HepG2 (cell line): ENCODE measurements around the gene DENND10. TPM values are rescaled to one million over a fixed set of nuclear protein-coding genes. Genes with fewer than 3 reads are reported as not detected.

Source experiments
- ARNT ChIP-seq: fragments of 450-650 bp; IDR thresholded peaks from 2 replicates; pipeline ENCODE4 v1.6.1; 2017
- ATF7 ChIP-seq, 2 experiments: fragments of 450-650 bp in 1 of 2; sonication (generic) in 1 of 2; formaldehyde crosslinking in 1 of 2; IDR thresholded peaks; 2 replicates each; pipeline versions ENCODE4 v1.4.0 to v1.6.1; 2016 to 2020; ENCODE audit warnings: antibody characterized with exemption in 1 of 2, mild to moderate bottlenecking in 1 of 2, missing genetic modification reagents in 1 of 2
- BHLHE40 ChIP-seq: IDR thresholded peaks from 2 replicates; pipeline ENCODE4 v1.6.1; 2011; ENCODE audit warnings: low read length, improper control_type of control experiment
- EED ChIP-seq: sonication (generic); formaldehyde crosslinking; IDR thresholded peaks from 2 replicates; pipeline ENCODE4 v1.5.0; 2020; ENCODE audit warnings: mild to moderate bottlenecking, missing genetic modification reagents
- HCFC1 ChIP-seq: fragments of 150-350 bp; IDR thresholded peaks from 2 replicates; pipeline ENCODE4 v1.6.1; 2014; ENCODE audit warnings: low read depth, low read length
- HNF1B ChIP-seq: sonication (generic); formaldehyde crosslinking; IDR thresholded peaks from 2 replicates; pipeline ENCODE4 v1.5.1; 2020; ENCODE audit warnings: mild to moderate bottlenecking, moderate library complexity, missing genetic modification reagents
- HOXA5 ChIP-seq: sonication (generic); formaldehyde crosslinking; IDR thresholded peaks from 2 replicates; pipeline ENCODE4 v1.4.0; 2020; ENCODE audit warnings: missing genetic modification reagents
- PRDM15 ChIP-seq: sonication (generic); formaldehyde crosslinking; IDR thresholded peaks from 2 replicates; pipeline ENCODE4 v1.4.0; 2020; ENCODE audit warnings: missing genetic modification reagents
- SAFB2 ChIP-seq: sonication (generic); formaldehyde crosslinking; IDR thresholded peaks from 2 replicates; pipeline ENCODE4 v1.5.1; 2020; ENCODE audit warnings: missing genetic modification reagents, low read depth, mild to moderate bottlenecking, borderline replicate concordance
- SKI ChIP-seq: fragments of 450-650 bp; IDR thresholded peaks from one replicate; pipeline ENCODE4 v1.6.1; 2018; ENCODE audit warnings: mild to moderate bottlenecking; ENCODE audit not compliant: partially characterized antibody
- SUZ12 ChIP-seq: fragments of 150-350 bp; IDR thresholded peaks from 2 replicates; pipeline ENCODE4 v1.6.1; 2014; ENCODE audit warnings: low read depth, low read length
- TEF ChIP-seq: sonication (generic); formaldehyde crosslinking; IDR thresholded peaks from 2 replicates; pipeline ENCODE4 v1.5.0; 2020; ENCODE audit warnings: missing genetic modification reagents
- ZBTB37 ChIP-seq: sonication (generic); formaldehyde crosslinking; IDR thresholded peaks from 2 replicates; pipeline ENCODE4 v1.4.0; 2020; ENCODE audit warnings: mild to moderate bottlenecking, missing genetic modification reagents
- ZNF101 ChIP-seq: sonication (generic); formaldehyde crosslinking; IDR thresholded peaks from 2 replicates; pipeline ENCODE4 v1.4.0; 2020; ENCODE audit warnings: mild to moderate bottlenecking, low read depth, missing genetic modification reagents, borderline replicate concordance
- ZNF383 ChIP-seq: sonication (generic); formaldehyde crosslinking; IDR thresholded peaks from 2 replicates; pipeline ENCODE4 v1.4.0; 2020; ENCODE audit warnings: missing genetic modification reagents, mild to moderate bottlenecking, borderline replicate concordance
- ZNF564 ChIP-seq: sonication (generic); formaldehyde crosslinking; IDR thresholded peaks from 2 replicates; pipeline ENCODE4 v1.8.1; 2023; ENCODE audit warnings: mild to moderate bottlenecking, missing genetic modification reagents
- ZSCAN30 ChIP-seq: sonication (generic); formaldehyde crosslinking; IDR thresholded peaks from 2 replicates; pipeline ENCODE4 v1.5.0; 2020; ENCODE audit warnings: mild to moderate bottlenecking, missing genetic modification reagents
- polyA plus RNA-seq, 8 experiments: library from polyadenylated mRNA; depleted of rRNA in 3 of 8; stranded (reverse) in 7 of 8; unstranded in 1 of 8; fragments of >200 nt; fragmentation: Illumina TruSeq in 4 of 8; extraction: Trizol in 4 of 8; gene quantifications; 2 replicates each; pipeline versions ENCODE4 v1.2.1 to v1.2.3, GENCODE V29; 2011 to 2016; ENCODE audit warnings: low read depth in 4 of 8, missing spikeins in 1 of 8, mixed read lengths in 1 of 8; ENCODE audit not compliant: insufficient read depth in 1 of 8
- total RNA-seq, 5 experiments: library from RNA; depleted of rRNA; stranded (reverse); fragments of >200 nt; fragmentation: Illumina TruSeq; extraction: Trizol; gene quantifications; 2 replicates each; pipeline ENCODE4 v1.2.3, GENCODE V29; 2016; ENCODE audit warnings: low read depth in 1 of 5
- TF ChIP-seq, protein P1 (sequence below): sonication (generic); formaldehyde crosslinking; IDR thresholded peaks from 2 replicates; pipeline ENCODE4 v1.5.1; 2020; ENCODE audit warnings: mild to moderate bottlenecking, missing genetic modification reagents, moderate library complexity

DENND10 gene
- total and polyA plus RNA-seq, 2 of the 13 experiments (the other 11 are each of a cell fraction or from before 2014, with no cell fraction given): 43.7 to 78.8 TPM

DNA sequence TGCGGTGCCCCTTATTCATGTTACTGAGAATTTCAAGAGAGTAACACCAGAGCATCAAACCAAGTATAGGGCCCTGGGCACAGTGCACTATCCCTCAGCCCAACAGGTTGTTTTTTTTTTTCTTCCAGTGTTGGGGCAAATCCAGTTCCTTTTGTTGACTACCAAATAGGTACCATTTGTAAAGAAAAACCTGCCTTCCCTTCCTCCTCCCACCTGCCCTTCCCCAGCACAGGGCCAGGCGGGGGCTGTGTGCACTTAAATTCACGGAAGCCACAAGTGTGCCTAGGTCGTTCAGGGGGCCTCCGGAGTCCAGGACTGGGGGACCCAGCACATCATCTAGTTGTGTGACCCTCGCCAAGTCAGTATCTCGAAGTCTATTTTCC lies 62.2 kb downstream of the DENND10 start (continued):
- TF ChIP-seq EED (CRISPR knock-in tag): no peak
- TF ChIP-seq HCFC1: no peak
- TF ChIP-seq ATF7 (IDR thresholded peaks at IDR 0.05): no peak
- no peak for TF ChIP-seq ATF7 (CRISPR knock-in tag; IDR thresholded peaks at IDR 0.05)
- TF ChIP-seq, protein P1, sequence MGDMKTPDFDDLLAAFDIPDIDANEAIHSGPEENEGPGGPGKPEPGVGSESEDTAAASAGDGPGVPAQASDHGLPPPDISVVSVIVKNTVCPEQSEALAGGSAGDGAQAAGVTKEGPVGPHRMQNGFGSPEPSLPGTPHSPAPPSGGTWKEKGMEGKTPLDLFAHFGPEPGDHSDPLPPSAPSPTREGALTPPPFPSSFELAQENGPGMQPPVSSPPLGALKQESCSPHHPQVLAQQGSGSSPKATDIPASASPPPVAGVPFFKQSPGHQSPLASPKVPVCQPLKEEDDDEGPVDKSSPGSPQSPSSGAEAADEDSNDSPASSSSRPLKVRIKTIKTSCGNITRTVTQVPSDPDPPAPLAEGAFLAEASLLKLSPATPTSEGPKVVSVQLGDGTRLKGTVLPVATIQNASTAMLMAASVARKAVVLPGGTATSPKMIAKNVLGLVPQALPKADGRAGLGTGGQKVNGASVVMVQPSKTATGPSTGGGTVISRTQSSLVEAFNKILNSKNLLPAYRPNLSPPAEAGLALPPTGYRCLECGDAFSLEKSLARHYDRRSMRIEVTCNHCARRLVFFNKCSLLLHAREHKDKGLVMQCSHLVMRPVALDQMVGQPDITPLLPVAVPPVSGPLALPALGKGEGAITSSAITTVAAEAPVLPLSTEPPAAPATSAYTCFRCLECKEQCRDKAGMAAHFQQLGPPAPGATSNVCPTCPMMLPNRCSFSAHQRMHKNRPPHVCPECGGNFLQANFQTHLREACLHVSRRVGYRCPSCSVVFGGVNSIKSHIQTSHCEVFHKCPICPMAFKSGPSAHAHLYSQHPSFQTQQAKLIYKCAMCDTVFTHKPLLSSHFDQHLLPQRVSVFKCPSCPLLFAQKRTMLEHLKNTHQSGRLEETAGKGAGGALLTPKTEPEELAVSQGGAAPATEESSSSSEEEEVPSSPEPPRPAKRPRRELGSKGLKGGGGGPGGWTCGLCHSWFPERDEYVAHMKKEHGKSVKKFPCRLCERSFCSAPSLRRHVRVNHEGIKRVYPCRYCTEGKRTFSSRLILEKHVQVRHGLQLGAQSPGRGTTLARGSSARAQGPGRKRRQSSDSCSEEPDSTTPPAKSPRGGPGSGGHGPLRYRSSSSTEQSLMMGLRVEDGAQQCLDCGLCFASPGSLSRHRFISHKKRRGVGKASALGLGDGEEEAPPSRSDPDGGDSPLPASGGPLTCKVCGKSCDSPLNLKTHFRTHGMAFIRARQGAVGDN (CRISPR knock-in tag): no peak
- TF ChIP-seq ZSCAN30 (CRISPR knock-in tag): no peak
- 0 out of 2 replicates have a peak, but pooled peaks have one; percentile 5 for TF ChIP-seq HOXA5
- no peak for TF ChIP-seq SAFB2 (CRISPR knock-in tag)
- TF ChIP-seq ZNF564: no peak
- TF ChIP-seq ZBTB37 (CRISPR knock-in tag): no peak
- no peak for TF ChIP-seq ZNF383 (CRISPR knock-in tag)
- no peak for TF ChIP-seq TEF
- no peak for TF ChIP-seq SUZ12
- TF ChIP-seq SKI: no peak
- TF ChIP-seq ZNF101 (CRISPR knock-in tag): no peak
- no peak for TF ChIP-seq PRDM15 (CRISPR knock-in tag)
- no peak for TF ChIP-seq BHLHE40
- TF ChIP-seq ARNT: no peak
- TF ChIP-seq HNF1B (CRISPR knock-in tag): peak; percentile 20; the same call in 1 of the 2 replicates
